NCI-H2227 (cell line): ENCODE measurements around the gene SERPINB5.

Source experiments
- DNase-seq: peaks from one replicate; lab custom pipeline; 2025; ENCODE audit not compliant: unreplicated experiment; lab: John Stamatoyannopoulos, UW

Gene SERPINB5

DNA sequence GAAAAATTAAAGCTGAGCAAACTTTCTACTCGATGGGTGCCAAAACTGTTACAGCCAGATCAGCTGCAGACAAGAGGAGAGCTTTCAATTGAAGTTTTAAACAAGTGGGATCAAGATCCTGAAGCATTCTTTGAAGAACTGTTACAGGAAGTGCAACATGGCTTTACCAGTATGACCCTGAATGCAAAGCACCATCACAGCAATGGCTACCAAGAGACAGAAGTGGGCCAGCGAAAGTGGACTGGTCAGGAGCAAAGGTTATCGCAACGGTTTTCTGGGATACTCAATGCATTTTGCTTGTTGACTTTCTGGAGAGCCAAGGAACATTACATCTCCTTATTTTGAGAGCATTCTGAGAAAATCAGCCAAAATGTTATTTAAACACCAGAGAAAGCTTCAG is 9.1 kb upstream of the SERPINB5 start:
- no peak for DNase-seq

- no peak for DNase-seq
Observed at GRCh38 chr18:63468575-63468974, 8.2 kb upstream of the SERPINB5 start.

DNA sequence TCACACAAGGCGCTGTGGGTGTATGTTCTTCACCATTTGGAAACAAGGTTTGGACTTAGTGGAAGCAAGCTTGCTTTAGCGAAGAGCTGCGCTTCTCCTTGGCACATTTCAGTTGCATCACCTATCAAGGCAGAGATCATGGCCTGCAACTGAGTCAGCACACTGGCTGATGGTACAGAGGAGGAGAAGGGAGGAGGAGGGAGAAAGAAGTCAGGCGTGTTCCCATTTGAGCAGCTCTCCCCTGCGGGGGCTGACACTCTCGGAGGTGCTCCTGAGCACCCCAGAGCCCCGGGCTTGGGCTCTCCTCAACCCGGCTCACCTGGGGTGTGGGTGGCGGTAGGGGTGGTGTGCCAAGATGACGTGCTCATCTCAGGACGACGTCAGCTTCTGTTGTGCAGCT is 6.0 kb upstream of the SERPINB5 start:
- DNase-seq: no peak

DNA sequence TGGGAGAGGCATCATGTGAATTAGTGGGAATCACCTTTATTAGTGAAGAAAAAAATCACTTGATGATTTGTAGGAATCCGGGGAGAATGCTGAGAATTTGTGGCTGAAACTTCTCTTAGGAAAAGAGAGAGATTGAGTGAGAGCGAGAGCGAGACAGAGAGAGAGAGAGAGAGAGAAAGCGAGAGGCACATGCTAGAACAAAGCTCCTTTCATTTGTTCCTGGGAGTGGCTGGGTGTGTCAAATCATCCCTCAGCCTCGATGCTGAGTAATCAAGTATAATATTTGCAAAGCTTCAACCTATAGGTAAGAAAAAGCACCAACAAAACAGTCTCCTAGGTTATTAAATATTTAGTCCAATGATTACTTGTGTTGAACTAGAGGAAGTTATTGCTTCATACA is 4.4 kb upstream of the SERPINB5 start:
- DNase-seq: no peak

- DNase-seq: no peak
Observed at GRCh38 chr18:63477200-63477599, 442 bp downstream of the SERPINB5 start.

DNA sequence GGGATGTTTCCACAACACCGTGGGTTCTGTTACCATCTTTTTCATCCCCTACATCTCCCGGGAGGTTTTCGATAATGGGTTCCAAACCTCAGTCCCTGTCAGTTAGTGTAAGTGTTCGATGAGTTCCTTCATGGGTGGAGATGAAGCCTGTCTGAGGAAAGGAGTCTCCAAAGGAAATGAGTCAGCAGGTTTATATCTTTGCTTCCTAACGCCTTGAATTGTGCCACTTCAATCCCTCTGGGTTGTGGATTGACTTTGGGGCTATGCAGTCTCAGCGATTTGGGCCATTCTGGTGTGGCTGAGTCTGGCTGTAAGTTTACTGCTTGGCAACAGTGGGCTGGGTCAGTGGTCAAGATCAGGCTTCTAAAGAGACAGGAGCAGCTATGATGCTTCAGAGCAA is 1.2 kb downstream of the SERPINB5 start:
- DNase-seq: no peak

DNA sequence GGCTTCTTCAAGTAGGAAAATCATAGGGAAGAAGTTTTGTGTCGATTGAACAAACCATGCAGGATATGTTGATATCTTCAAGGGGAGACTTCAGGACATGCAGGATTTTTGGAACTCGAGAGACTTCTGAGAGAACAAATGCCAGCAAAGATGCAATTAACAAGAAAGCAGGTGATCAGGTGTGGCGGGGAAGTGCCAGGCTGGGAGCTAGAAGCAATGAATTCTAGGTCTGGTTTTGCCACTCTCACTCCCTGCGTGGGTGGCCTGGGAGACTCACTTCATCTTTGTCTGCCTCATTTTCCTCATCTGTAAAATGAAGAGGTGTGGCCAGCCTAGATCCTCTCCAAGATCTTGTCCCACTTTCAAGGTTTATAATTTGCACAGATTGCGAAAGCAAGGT is 3.1 kb downstream of the SERPINB5 start:
- no peak for DNase-seq

DNA sequence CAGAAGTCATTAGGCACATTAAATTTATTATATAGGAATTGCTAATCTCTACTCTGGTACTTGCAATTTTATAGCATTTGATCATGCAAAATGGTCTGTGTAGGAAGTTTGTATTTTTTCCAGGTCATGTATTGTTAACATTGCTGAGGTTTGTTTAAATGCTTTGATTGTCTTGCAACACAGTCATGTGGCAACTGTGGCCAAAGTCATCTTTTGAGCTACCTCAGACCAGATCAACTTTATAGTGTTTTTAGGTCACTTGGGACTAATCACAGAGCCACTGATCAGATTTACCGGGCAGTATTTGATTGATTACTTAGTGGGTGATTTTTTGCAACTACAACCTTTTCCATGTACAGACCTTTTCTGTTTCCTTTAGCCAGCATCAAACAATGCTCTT is 3.7 kb downstream of the SERPINB5 start:
- DNase-seq: no peak

DNA sequence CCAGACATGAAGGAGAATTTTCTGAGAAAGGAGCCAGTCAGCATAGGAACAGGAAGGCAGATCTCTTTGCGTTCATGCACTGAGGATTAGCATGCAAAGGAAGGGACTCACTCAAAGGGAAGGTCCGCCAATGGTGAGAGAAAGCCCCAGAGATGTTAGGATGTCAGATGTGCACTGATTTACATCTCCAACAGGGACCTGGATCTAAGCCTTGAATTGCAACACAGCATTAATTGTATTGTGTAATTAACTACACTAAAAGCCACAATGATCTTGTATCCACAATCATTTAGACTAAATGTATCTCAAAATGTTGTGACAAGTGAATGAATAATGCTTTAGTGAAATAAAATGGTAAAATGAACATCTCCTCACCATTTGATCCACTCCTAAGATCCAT is 4.2 kb downstream of the SERPINB5 start:
- no peak for DNase-seq

GRCh38 chr18:63487676-63488075 is 10.9 kb downstream of the SERPINB5 start:
- no peak for DNase-seq

GRCh38 chr18:63488160-63488559 is 11.4 kb downstream of the SERPINB5 start:
- DNase-seq: no peak

GRCh38 chr18:63492851-63493250 is 16.1 kb downstream of the SERPINB5 start:
- DNase-seq: no peak

DNA sequence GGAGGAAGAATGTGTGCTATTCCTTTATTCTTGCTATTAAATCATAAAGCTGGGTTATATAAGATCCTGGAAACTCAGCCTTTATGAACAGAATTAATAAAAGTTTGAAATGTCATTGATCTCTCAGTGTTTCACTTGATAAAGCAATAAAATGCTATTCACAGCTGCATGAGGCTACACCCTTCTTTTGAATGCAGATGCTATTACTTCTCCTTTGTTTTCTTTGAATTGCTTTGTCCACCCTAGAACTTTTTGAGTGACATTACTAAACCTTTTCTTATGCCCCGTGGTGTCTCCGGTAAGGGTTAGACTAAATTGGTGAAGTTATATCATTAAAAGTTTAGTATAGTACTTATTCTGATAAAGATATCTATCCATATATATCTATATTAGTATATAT is 18.9 kb downstream of the SERPINB5 start:
- DNase-seq: no peak

GRCh38 chr18:63505566-63506335 is 29.0 kb downstream of the SERPINB5 start:
- no peak for DNase-seq

GRCh38 chr18:63506336-63506646 is 29.5 kb downstream of the SERPINB5 start:
- no peak for DNase-seq

DNA sequence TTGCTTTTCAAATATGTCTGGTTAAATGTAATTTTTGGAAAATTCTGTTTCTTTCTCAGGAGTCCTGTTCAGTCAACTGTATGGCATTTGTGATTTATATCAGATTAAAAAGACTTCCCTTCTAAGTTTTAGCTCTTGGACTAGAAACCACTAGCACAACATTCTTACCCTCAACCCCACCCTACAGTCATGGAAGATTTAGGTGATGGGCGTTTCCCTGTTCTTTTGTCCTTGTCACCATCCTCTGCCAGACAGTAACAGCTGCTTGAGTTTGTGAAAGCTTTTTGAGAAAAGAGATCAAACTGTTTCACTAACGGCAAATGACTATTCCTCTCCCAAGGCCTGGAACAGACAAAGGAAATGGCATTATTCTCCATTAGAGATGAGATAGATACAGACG is 31.8 kb downstream of the SERPINB5 start:
- no peak for DNase-seq

GRCh38 chr18:63511285-63511684 is 34.5 kb downstream of the SERPINB5 start:
- peak; percentile 23 for DNase-seq

DNA sequence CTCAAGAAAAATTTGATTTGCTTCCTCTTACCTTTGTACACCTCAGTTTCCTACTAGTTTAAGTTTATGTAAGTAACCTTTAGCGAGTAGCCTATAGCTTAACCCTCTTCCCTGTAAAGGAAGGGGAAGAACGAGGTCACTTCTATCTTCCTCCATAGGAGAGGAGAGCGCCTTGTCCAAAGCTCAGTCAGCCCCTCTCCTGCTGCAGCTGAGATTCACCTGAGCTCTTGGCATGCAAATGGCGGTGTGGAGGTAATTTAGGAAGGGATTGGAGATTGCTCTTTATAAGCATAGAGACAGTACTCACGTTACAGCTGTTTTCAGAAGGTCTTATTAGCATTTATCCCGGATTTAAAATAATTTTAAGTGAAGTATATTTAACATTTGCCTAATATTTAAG is 37.6 kb downstream of the SERPINB5 start:
- no peak for DNase-seq

DNA sequence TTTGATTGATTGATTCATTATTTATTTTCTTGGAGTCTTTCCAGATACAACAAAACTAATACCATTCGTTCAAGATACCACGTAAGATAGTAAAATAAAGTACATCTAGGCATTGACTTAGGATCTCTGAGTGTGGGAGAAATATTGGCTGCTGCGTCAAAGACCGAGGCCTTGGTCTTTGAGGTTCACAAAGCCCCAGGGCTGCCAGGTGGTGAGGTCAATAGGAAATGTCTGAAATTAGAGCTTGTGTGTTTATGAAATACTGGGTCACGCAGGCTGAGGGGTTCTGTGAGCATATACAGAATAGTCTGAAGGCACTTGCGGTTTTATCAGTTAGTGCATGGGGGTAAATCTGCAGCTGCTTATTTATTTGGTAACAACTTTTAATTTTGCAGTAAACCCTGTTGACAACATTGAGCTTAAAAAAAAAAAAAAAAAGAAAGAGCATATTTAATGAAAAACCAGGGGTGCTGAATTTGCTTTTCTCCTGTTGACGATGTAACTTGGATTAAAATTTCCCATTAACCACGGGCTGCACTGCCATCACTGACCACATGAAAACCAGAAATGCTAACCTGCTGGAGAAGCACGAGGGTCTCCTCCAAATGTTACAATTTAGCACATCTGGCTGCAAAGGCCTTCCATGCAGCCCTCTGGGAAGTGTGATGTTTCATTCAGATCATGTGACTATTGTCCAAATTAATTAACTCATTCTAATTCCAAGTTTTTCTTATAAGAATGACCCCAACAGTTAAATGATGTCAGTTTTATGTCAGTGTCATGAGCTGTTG is 38.3 kb downstream of the SERPINB5 start:
- DNase-seq: no peak

DNA sequence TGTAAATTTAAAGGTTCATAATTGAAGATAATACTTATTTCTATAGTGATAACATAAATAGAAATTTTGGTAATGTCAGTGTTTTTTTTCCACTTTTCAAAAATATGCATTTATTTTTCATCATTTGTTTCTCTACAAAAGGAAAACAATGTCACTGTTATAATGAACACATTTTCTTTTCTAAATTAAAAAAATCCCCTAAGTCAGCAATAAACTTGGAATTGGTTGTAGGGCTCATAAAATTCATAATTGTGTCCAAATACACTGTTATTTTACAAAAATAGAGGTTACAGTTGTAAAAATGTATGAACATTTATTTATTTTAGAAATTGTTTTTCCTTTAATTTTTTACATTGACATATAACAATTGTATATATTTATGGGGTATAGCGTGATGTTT is 39.0 kb downstream of the SERPINB5 start:
- DNase-seq: no peak

GRCh38 chr18:63518178-63519012 is 41.6 kb downstream of the SERPINB5 start:
- DNase-seq: peak; percentile 92
